K562 (cell line): ENCODE data around the gene KRT4. TPM values are rescaled to one million over a fixed set of nuclear protein-coding genes. Genes with fewer than 3 reads are reported as not detected.

ENCODE experiments used
- ATAC-seq: fragments of 200-7000 bp; cut with Tn5 transposase; 3 replicates; pipeline ENCODE4 v1.9.1; 2020; ENCODE audit warnings: moderate library complexity
- BruUV-seq: library from RNA; stranded (reverse); fragments of 400-500 nt; replicated peaks from 2 replicates; lab custom pipeline; 2021; lab: Mats Ljungman, UMichigan
- CTCF ChIA-PET: fragments of 300-600 bp; formaldehyde crosslinking; extraction: SDS; loops from one replicate; lab custom pipeline; 2021; ENCODE audit warnings: low intra/inter-chr PET ratio; lab: Yijun Ruan, JAX
- POLR2A ChIA-PET: fragments of 300-600, 350-650 bp; sonication (Branson Sonifier 250); formaldehyde crosslinking; extraction: SDS; loops from one replicate; lab custom pipeline; 2021; ENCODE audit warnings: antibody characterized with exemption, inconsistent platforms; lab: Yijun Ruan, JAX
- DNase-seq, 4 experiments: peaks; one replicate each; pipeline versions ENCODE4 v3.0.0 to v3.0.0-alpha.2; 2011 to 2018; ENCODE audit warnings: low spot score in 3 of 4, mixed read lengths in 3 of 4; ENCODE audit errors: extremely low read depth in 1 of 4
- FAIRE-seq: peaks from 2 replicates; lab custom pipeline; 2011; peaks lifted over from hg19 to GRCh38; lab: Jason Lieb, UNC
- H2AFZ ChIP-seq: 2 replicates; pipeline ENCODE4 v1.6.0; 2011; ENCODE audit warnings: low read depth, low read length, control low read depth, inconsistent platforms
- H3K27ac ChIP-seq: fragments of 200-600 bp; 3 replicates; pipeline ENCODE4 v1.8.0; 2011; ENCODE audit warnings: low read depth, mild to moderate bottlenecking, control low read depth, inconsistent platforms, low read length, moderate library complexity, mixed read lengths; ENCODE audit errors: extremely low read depth
- H3K27me3 ChIP-seq, 2 experiments: fragments of 300-600 bp in 1 of 2; 2 replicates in 1 of 2; 3 replicates in 1 of 2; pipeline versions ENCODE4 v1.6.0 to v1.8.0; 2011; ENCODE audit warnings: inconsistent platforms in 2 of 2, low read length in 2 of 2, mild to moderate bottlenecking in 1 of 2, mixed read lengths in 1 of 2, moderate library complexity in 1 of 2; ENCODE audit not compliant: control insufficient read depth in 2 of 2, insufficient read depth in 2 of 2
- H3K36me3 ChIP-seq: fragments of 300-600 bp; 3 replicates; pipeline ENCODE4 v1.8.0; 2011; ENCODE audit warnings: mild to moderate bottlenecking, low read length, inconsistent platforms; ENCODE audit not compliant: control insufficient read depth, insufficient read depth
- H3K4me1 ChIP-seq, 2 experiments: fragments of 200-600 bp in 1 of 2; replicated peaks in 1 of 2; 2 replicates in 1 of 2; 3 replicates in 1 of 2; pipeline versions ENCODE4 v1.5.1 to v1.8.0; 2011; ENCODE audit warnings: inconsistent platforms in 2 of 2, low read length in 2 of 2, mild to moderate bottlenecking in 1 of 2, mixed read lengths in 1 of 2, moderate library complexity in 1 of 2; ENCODE audit not compliant: control insufficient read depth in 2 of 2, insufficient read depth in 2 of 2
- H3K4me2 ChIP-seq: 2 replicates; pipeline ENCODE4 v1.6.1; 2011; ENCODE audit warnings: low read length, control low read depth, inconsistent platforms, mixed read lengths; ENCODE audit not compliant: insufficient read depth
- H3K4me3 ChIP-seq: fragments of 200-600 bp; sonication (generic), shearing (Covaris generic); 2 replicates; pipeline ENCODE4 v1.5.1; 2016; ENCODE audit warnings: control low read depth, inconsistent platforms
- H3K79me2 ChIP-seq: fragments of 200-600 bp; 3 replicates; pipeline ENCODE4 v1.8.0; 2011; ENCODE audit warnings: low read length, inconsistent platforms; ENCODE audit not compliant: control insufficient read depth, insufficient read depth
- H3K9ac ChIP-seq, 2 experiments: 2 replicates each; pipeline versions ENCODE4 v1.6.0 to v1.6.1; 2011; ENCODE audit warnings: low read depth in 2 of 2, low read length in 2 of 2, control low read depth in 1 of 2, inconsistent platforms in 1 of 2, mild to moderate bottlenecking in 1 of 2, mixed read lengths in 1 of 2; ENCODE audit not compliant: insufficient read depth in 1 of 2
- H3K9me1 ChIP-seq: one replicate; pipeline ENCODE4 v1.6.0; 2011; ENCODE audit warnings: inconsistent platforms, mild to moderate bottlenecking, low read length, moderate library complexity; ENCODE audit not compliant: control insufficient read depth, insufficient read depth
- H3K9me3 ChIP-seq: replicated peaks from 2 replicates; pipeline ENCODE4 v1.5.1; 2011; ENCODE audit warnings: low read depth, low read length, inconsistent platforms; ENCODE audit not compliant: control insufficient read depth, insufficient read depth
- H4K20me1 ChIP-seq: replicated peaks from 2 replicates; pipeline ENCODE4 v1.6.1; 2011; ENCODE audit warnings: low read length, inconsistent platforms, mixed read lengths; ENCODE audit not compliant: control insufficient read depth, insufficient read depth
- ELK3 ChIP-seq: fragments of 450-650 bp; formaldehyde crosslinking; IDR thresholded peaks from 2 replicates; pipeline ENCODE4 v1.4.0; 2020; ENCODE audit warnings: mild to moderate bottlenecking
- GABPB2 ChIP-seq: fragments of 250-450 bp; sonication (Bioruptor Pico); conservative IDR thresholded peaks from 2 replicates; pipeline ENCODE4 v1.5.1; 2021; ENCODE audit warnings: mild to moderate bottlenecking
- HDAC8 ChIP-seq: fragments of 450-650 bp; IDR thresholded peaks from 2 replicates; pipeline ENCODE4 v1.6.1; 2016; ENCODE audit warnings: mild to moderate bottlenecking, missing genetic modification characterization, moderate library complexity, missing compliant biosample characterization
- MED1 ChIP-seq: sonication (generic); formaldehyde crosslinking; IDR thresholded peaks from 2 replicates; pipeline ENCODE4 v1.8.1; 2023; ENCODE audit warnings: missing genetic modification reagents, borderline replicate concordance
- NR2C1 ChIP-seq, 2 experiments: fragments of 450-650 bp; IDR thresholded peaks; 2 replicates each; pipeline ENCODE4 v1.6.1; 2017; ENCODE audit warnings: mild to moderate bottlenecking in 2 of 2, antibody characterized with exemption in 1 of 2, inconsistent platforms in 1 of 2, missing compliant biosample characterization in 1 of 2, missing genetic modification characterization in 1 of 2
- SETDB1 ChIP-seq: IDR thresholded peaks from one replicate; pipeline ENCODE4 v1.6.1; 2012; ENCODE audit warnings: low read length, control low read depth, inconsistent platforms
- ZKSCAN1 ChIP-seq: fragments of 150-350 bp; IDR thresholded peaks from 2 replicates; pipeline ENCODE4 v1.6.1; 2016; ENCODE audit warnings: low read depth, low read length
- ZNF79 ChIP-seq: fragments of 250-450 bp; sonication (Bioruptor Pico); IDR thresholded peaks from 2 replicates; pipeline ENCODE4 v1.4.0; 2020; ENCODE audit warnings: low read depth, mild to moderate bottlenecking, moderate library complexity
- ZZZ3 ChIP-seq: fragments of 450-650 bp; IDR thresholded peaks from 2 replicates; pipeline ENCODE4 v1.6.1; 2016; ENCODE audit warnings: antibody characterized with exemption, mild to moderate bottlenecking, moderate library complexity
- WGBS: fragments of 100-300 bp; shearing (Covaris generic); methylation state at CpG from one replicate; pipeline ENCODE4 v1.1.6; 2016; ENCODE audit warnings: low coverage, mixed read lengths; ENCODE audit not compliant: insufficient coverage; ENCODE audit errors: missing lambda C conversion rate; 5-methylcytosine and 5-hydroxymethylcytosine counted together
- in situ Hi-C: fragments of 300-500 bp; cut with MboI; formaldehyde crosslinking; loops from 4 replicates; pipeline ENCODE4 v1.15.0; 2018; ENCODE audit warnings: inconsistent platforms, mixed read lengths
- intact Hi-C: fragments of 100-400 bp; cut with micrococcal nuclease; formaldehyde crosslinking; loops from 2 replicates; pipeline ENCODE4 v1.14.2; 2022
- polyA plus RNA-seq, 8 experiments: library from polyadenylated mRNA; depleted of rRNA in 4 of 8; stranded (reverse) in 5 of 8; unstranded in 3 of 8; fragments of >200 nt; fragmentation: Nextera tagmentation in 2 of 8; fragmentation: Illumina TruSeq in 1 of 8; extraction: Ambion mirVana in 2 of 8; extraction: Trizol in 1 of 8; gene quantifications; 2 replicates each; pipeline versions ENCODE4 v1.2.1 to v1.2.3, GENCODE V29; 2011 to 2014; ENCODE audit warnings: inconsistent platforms in 1 of 8, missing spikeins in 1 of 8
- total RNA-seq, 7 experiments: library from RNA; depleted of rRNA in 6 of 7; stranded (reverse); fragments of >200 nt in 6 of 7; fragmentation: Illumina TruSeq in 2 of 7; extraction: Trizol in 2 of 7; gene quantifications; 2 replicates each; pipeline versions ENCODE4 v1.2.1 to v1.2.3, GENCODE V29; 2011 to 2021; ENCODE audit warnings: low replicate concordance in 1 of 7

Gene KRT4
- total and polyA plus RNA-seq, 9 of the 15 experiments (the other 6 are each of a cell fraction or from before 2014, with no cell fraction given): not detected

DNA sequence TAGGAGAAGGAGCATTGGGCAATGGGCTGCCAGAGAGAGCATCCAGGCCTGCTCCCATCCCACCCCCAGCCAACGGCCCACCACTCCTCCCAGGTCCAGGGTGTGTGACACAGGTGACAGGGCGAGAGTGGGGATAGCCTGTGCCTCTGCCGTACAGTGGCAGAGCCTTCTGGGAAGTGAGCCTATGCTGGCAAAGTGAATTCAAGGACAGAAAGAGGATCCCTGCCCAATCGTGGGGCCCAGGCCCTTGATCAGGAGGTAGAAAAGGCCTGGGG, 20.7 kb upstream of the KRT4 start:
- ATAC-seq (no peak), FAIRE-seq (no peak)
- Histone ChIP-seq H3K9me3 (no peaks in the 10 kb centered on the region), H3K27me3 (peaks cover 22 to 64% of the 10 kb centered on the region in 2 experiments), H3K79me2 (no peaks in the 10 kb centered on the region), H3K4me1 (peaks cover 13% of the 10 kb centered on the region in 2 experiments; a peak in 3 of 5 replicates)
- CTCF ChIA-PET: no interaction called here
- BruUV-seq: no TSS peak
- WGBS: 15% methylated on average over 4 of the region's 4 CpGs
- intact Hi-C loops (no loop called here), in situ Hi-C loops (no loop called here)
- no peak for TF ChIP-seq ZZZ3
- no peak for TF ChIP-seq NR2C1 (IDR thresholded peaks at IDR 0.05)
- no peak for TF ChIP-seq NR2C1 (tag; IDR thresholded peaks at IDR 0.05)
- no peak for TF ChIP-seq ZNF79 (CRISPR knock-in tag)
- TF ChIP-seq ELK3 (CRISPR knock-in tag): no peak
- TF ChIP-seq ZKSCAN1: no peak
- TF ChIP-seq MED1: no peak
- TF ChIP-seq HDAC8 (tag): no peak
- no peak for TF ChIP-seq SETDB1
- TF ChIP-seq GABPB2 (CRISPR knock-in tag): no peak
- TF ChIP-seq, all 486 proteins: peak for 0
- Histone ChIP-seq H3K9ac (no peak overlapping the region), H3K9me1 (no peaks in the 10 kb centered on the region), H3K4me2 (no peak overlapping the region), H2AFZ (no peak overlapping the region), H4K20me1 (0 out of 2 replicates have a peak, but pooled peaks cover 13% of the 10 kb centered on the region), H3K36me3 (no peaks in the 10 kb centered on the region), H3K27ac (no peak overlapping the region), H3K4me3 (no peak overlapping the region)
- POLR2A ChIA-PET: interaction anchor here (0.6 to 0.8 kb wide), 3 partner anchors 46 to 422 kb away, joined by 3 to 5 read pairs (median 4); no protein-coding TSS in a partner anchor
- DNase-seq: no peak
